Parathyroid adenoma (tissue), 2 donors: ENCODE results near the gene RAI14.

Source experiments
- H2AFZ ChIP-seq: fragments of 300-600 bp; sonication (generic); one replicate; pipeline ENCODE4 v1.7.0; 2017; ENCODE audit warnings: antibody characterized with exemption, mild to moderate bottlenecking
- H3K27ac ChIP-seq: fragments of 300-600 bp; sonication (generic); one replicate; pipeline ENCODE4 v1.7.0; 2017
- H3K27me3 ChIP-seq: fragments of 300-600 bp; sonication (generic); one replicate; pipeline ENCODE4 v1.7.0; 2017; ENCODE audit warnings: low read length; ENCODE audit not compliant: control insufficient read depth, insufficient read depth
- H3K36me3 ChIP-seq: fragments of 300-600 bp; sonication (generic); one replicate; pipeline ENCODE4 v1.7.0; 2017; ENCODE audit warnings: low read length; ENCODE audit not compliant: control insufficient read depth, insufficient read depth
- H3K4me1 ChIP-seq: fragments of 300-600 bp; sonication (generic); one replicate; pipeline ENCODE4 v1.7.0; 2017; ENCODE audit warnings: control low read depth
- H3K4me2 ChIP-seq: fragments of 300-600 bp; sonication (generic); one replicate; pipeline ENCODE4 v1.7.0; 2017; ENCODE audit warnings: low read length
- H3K4me3 ChIP-seq: fragments of 300-600 bp; sonication (generic); one replicate; pipeline ENCODE4 v1.7.0; 2017; ENCODE audit warnings: low read depth, low read length
- H3K79me2 ChIP-seq: fragments of 300-600 bp; sonication (generic); one replicate; pipeline ENCODE4 v1.7.0; 2017; ENCODE audit warnings: control low read depth
- H3K9ac ChIP-seq: fragments of 300-600 bp; sonication (generic); one replicate; pipeline ENCODE4 v1.7.0; 2017; ENCODE audit warnings: mild to moderate bottlenecking
- H3K9me3 ChIP-seq: fragments of 300-600 bp; sonication (generic); one replicate; pipeline ENCODE4 v1.7.0; 2017; ENCODE audit warnings: low read length; ENCODE audit not compliant: control insufficient read depth
- CTCF ChIP-seq: fragments of 300-600 bp; sonication (generic); IDR thresholded peaks from one replicate; pipeline ENCODE4 v1.7.0; 2017; ENCODE audit warnings: antibody characterized with exemption, mild to moderate bottlenecking
- donor health status: primary hyperparathyroidism.

The RAI14 gene

DNA sequence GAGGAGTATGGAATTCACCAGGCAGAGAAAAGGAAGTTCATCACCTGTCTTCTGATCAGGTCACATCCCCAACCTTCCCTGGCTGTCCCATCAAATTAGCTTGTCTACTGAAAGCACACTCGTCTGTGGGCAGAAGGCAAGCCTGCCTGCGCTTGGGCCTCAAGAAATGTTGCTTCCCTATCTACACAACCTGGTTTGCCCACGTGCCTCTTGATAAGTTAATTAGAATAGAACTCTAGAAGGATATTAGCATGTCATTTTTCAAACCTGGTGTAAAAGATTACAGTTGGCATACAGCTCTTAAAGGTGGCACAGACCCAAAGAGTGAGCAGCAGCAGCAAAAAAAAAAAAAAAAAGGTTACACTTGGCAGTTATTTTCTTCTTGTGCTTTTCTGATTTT is 188.0 kb downstream of the RAI14 start:
- H3K27me3 ChIP-seq: no peaks in the 10 kb centered on the region
- peaks cover 30% of the 10 kb centered on the region for H3K4me1 ChIP-seq
- H3K27ac ChIP-seq: peak overlapping the region; percentile 83
- H3K79me2 ChIP-seq: no peaks in the 10 kb centered on the region
- H3K4me2 ChIP-seq: no peak overlapping the region
- H2AFZ ChIP-seq: peak overlapping the region; percentile 59
- H3K9ac ChIP-seq: no peak overlapping the region
- no peak for TF ChIP-seq CTCF
- H3K4me3 ChIP-seq: no peak overlapping the region
- no peaks in the 10 kb centered on the region for H3K36me3 ChIP-seq
- no peaks in the 10 kb centered on the region for H3K9me3 ChIP-seq

DNA sequence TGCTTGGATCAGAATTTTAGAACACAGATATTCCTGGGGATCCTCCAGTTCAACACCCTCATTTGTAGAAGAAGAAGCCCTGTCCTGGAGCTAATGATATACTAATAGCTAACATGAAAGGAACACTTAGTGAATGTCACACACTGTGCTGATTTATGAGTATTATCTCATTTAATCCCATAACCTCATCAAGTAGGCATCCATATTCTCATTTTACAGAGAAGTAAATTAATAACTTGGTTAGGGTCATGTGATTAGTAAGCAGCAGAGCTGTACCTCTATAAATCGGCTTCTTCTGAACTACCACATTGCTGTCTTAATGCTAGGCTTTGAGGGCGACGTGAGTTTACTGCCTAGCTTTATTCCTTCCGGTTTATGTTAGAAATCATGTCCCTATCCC is 188.9 kb downstream of the RAI14 start:
- Histone ChIP-seq H3K9me3 (no peaks in the 10 kb centered on the region), H3K36me3 (no peaks in the 10 kb centered on the region), H3K79me2 (no peaks in the 10 kb centered on the region), H3K4me3 (no peak overlapping the region), H3K9ac (no peak overlapping the region), H3K27ac (peak overlapping the region; percentile 83), H3K4me1 (peaks cover 30% of the 10 kb centered on the region), H3K27me3 (no peaks in the 10 kb centered on the region), H3K4me2 (no peak overlapping the region), H2AFZ (peak overlapping the region; percentile 59)
- no peak for TF ChIP-seq CTCF

GRCh38 chr5:34847056-34847455 is 190.9 kb downstream of the RAI14 start:
- Histone ChIP-seq H3K27ac (peak overlapping the region; percentile 37), H3K4me3 (no peak overlapping the region), H3K9me3 (no peaks in the 10 kb centered on the region), H3K27me3 (no peaks in the 10 kb centered on the region), H3K9ac (no peak overlapping the region), H3K36me3 (no peaks in the 10 kb centered on the region), H3K4me2 (no peak overlapping the region), H3K4me1 (peaks cover 30% of the 10 kb centered on the region), H3K79me2 (no peaks in the 10 kb centered on the region), H2AFZ (peak overlapping the region; percentile 71)
- no peak for TF ChIP-seq CTCF

GRCh38 chr5:34847552-34847951 is 191.4 kb downstream of the RAI14 start:
- Histone ChIP-seq H3K27me3 (no peaks in the 10 kb centered on the region), H3K4me3 (no peak overlapping the region), H3K79me2 (no peaks in the 10 kb centered on the region), H3K9me3 (no peaks in the 10 kb centered on the region), H3K36me3 (no peaks in the 10 kb centered on the region), H2AFZ (no peak overlapping the region), H3K4me2 (no peak overlapping the region), H3K4me1 (peaks cover 30% of the 10 kb centered on the region), H3K9ac (no peak overlapping the region), H3K27ac (no peak overlapping the region)
- TF ChIP-seq CTCF: no peak

DNA sequence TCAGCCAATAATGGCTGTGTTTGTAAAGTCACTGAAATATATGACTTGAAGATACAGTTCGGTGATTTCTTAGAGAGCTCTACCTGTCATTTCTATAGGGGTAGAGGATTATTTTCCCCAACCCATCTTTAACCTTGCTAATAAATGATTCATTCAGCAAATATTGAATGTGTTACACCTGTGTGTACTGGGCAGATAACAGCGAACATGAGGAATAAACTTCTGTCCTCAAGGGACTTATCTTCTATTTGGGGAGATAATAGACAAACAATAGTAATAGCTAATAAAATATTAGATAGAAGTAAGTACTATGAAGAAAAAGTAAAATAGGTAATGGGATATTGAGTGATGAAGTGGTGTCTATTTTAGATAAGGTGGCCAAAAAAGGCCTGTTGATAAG is 192.1 kb downstream of the RAI14 start:
- H3K79me2 ChIP-seq: no peaks in the 10 kb centered on the region
- H3K9me3 ChIP-seq: no peaks in the 10 kb centered on the region
- H3K27me3 ChIP-seq: no peaks in the 10 kb centered on the region
- no peak overlapping the region for H3K27ac ChIP-seq
- no peak overlapping the region for H3K9ac ChIP-seq
- no peak overlapping the region for H3K4me2 ChIP-seq
- peaks cover 29% of the 10 kb centered on the region for H3K4me1 ChIP-seq
- TF ChIP-seq CTCF: no peak
- no peak overlapping the region for H2AFZ ChIP-seq
- H3K36me3 ChIP-seq: no peaks in the 10 kb centered on the region
- no peak overlapping the region for H3K4me3 ChIP-seq
